ENCODE data around the gene AKT2. TPM values are rescaled to one million over a fixed set of nuclear protein-coding genes. Genes with fewer than 3 reads are reported as not detected.

Gene AKT2
- total RNA-seq, 3 donors from 2014 or later: 98.4 to 139 (median 103) TPM

DNA sequence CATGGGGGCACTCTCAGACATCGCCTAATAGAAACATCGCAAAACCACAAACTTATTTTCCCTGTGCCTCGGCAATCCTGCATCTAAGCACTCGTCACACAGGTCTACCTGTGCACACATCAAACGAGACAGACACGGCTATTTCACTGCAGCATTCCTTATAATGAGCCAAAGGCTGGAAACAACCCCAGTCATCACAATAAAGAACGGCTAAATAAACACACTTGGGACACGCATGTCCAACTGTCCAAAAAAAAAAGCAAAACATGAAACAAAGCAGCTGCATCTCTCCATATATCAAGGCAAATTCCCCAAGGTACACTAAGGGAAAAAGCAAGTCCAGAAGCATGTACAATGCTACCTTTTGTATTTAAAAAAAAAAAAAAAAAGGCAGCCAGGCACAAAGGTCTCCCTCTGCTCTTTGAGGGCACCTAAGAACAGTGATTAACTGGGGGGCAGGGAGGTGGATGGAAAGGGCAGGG, 31.5 kb downstream of the AKT2 start:
- DNase-seq (no peak), ATAC-seq (no peak)
- H3K4me1 ChIP-seq (ENCODE audit: low read depth): no peaks in the 10 kb centered on the region
- H3K36me3 ChIP-seq (ENCODE audit: low read depth): no peaks in the 10 kb centered on the region
- TF ChIP-seq, protein P1, sequence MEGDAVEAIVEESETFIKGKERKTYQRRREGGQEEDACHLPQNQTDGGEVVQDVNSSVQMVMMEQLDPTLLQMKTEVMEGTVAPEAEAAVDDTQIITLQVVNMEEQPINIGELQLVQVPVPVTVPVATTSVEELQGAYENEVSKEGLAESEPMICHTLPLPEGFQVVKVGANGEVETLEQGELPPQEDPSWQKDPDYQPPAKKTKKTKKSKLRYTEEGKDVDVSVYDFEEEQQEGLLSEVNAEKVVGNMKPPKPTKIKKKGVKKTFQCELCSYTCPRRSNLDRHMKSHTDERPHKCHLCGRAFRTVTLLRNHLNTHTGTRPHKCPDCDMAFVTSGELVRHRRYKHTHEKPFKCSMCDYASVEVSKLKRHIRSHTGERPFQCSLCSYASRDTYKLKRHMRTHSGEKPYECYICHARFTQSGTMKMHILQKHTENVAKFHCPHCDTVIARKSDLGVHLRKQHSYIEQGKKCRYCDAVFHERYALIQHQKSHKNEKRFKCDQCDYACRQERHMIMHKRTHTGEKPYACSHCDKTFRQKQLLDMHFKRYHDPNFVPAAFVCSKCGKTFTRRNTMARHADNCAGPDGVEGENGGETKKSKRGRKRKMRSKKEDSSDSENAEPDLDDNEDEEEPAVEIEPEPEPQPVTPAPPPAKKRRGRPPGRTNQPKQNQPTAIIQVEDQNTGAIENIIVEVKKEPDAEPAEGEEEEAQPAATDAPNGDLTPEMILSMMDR (IDR thresholded peaks at IDR 0.05): no peak
- intact Hi-C loops (cut with DNase I, micrococcal nuclease): no loop called here
- no peaks in the 10 kb centered on the region for H3K9me3 ChIP-seq
- H3K4me3 ChIP-seq: no peak overlapping the region

DNA sequence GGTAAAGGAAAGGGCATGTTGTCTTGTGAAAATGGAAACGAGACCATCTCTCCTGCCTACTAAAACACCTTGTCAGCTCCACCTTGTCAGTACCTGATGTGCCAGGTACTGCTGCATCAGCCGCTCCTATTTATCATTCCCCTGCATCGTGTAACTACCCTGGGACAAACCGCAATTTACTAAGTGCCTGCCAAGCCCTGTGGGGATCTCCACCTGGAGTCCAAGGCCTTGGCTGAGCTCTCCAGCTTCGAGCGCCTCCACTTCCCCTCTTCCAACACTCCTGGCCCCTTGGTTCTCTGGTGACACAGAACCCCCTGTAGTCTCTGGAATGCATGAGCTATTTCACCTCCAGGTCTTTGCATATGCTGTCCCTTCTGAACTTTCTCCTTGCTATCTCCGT, 32.8 kb downstream of the AKT2 start:
- Histone ChIP-seq H3K36me3 (ENCODE audit: low read depth) (no peaks in the 10 kb centered on the region), H3K4me3 (no peak overlapping the region), H3K4me1 (ENCODE audit: low read depth) (no peaks in the 10 kb centered on the region), H3K9me3 (no peaks in the 10 kb centered on the region)
- TF ChIP-seq, protein P1 (IDR thresholded peaks at IDR 0.05): no peak
- intact Hi-C loops (cut with DNase I, micrococcal nuclease): no loop called here
- no peak for DNase-seq
- no peak for ATAC-seq

DNA sequence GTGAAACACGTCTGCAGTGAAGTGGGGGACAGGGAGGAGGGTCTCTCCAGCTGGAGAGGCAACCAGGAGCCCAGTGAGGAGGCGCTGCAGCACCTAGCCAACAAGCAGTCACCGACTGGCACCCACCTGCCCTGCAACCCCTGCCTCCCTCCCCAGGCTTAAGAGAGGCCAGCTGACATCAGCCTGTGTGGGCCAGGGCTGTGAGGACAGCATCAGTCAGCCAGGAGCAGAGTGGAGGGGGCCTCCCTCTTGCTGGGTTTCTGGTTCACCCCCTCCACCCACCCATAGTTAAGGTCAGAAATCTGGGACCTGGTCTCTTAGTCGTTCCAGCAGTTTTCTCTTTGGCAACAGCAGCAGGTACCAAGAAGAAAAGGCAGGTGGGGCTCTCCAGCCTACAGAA, 33.2 kb downstream of the AKT2 start:
- intact Hi-C loops (cut with DNase I, micrococcal nuclease): no loop called here
- TF ChIP-seq, protein P1 (IDR thresholded peaks at IDR 0.05): no peak
- H3K9me3 ChIP-seq: no peaks in the 10 kb centered on the region
- DNase-seq (no peak), ATAC-seq (no peak)
- H3K4me3 ChIP-seq: no peak overlapping the region
- H3K36me3 ChIP-seq (ENCODE audit: low read depth): no peaks in the 10 kb centered on the region
- H3K4me1 ChIP-seq (ENCODE audit: low read depth): no peaks in the 10 kb centered on the region

DNA sequence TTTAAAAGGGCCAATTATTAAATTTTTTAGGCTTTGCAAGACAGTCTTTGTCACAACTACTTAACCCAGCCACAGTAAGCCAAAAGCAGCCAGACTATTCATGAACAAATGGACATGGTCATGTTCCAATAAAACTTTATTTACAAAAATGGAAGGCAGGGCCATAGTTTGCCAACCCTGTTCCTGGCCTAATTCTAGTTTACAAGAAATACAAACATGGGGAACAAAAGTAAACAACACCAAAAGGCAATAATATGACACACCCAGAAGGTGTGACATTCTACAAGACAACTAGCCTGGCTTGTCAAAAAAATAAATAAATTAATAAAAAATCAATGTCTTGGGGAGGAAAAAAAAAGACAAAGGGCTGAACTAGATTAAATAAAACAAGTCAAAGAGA, 33.9 kb downstream of the AKT2 start:
- H3K9me3 ChIP-seq: no peaks in the 10 kb centered on the region
- H3K36me3 ChIP-seq (ENCODE audit: low read depth): no peaks in the 10 kb centered on the region

DNA sequence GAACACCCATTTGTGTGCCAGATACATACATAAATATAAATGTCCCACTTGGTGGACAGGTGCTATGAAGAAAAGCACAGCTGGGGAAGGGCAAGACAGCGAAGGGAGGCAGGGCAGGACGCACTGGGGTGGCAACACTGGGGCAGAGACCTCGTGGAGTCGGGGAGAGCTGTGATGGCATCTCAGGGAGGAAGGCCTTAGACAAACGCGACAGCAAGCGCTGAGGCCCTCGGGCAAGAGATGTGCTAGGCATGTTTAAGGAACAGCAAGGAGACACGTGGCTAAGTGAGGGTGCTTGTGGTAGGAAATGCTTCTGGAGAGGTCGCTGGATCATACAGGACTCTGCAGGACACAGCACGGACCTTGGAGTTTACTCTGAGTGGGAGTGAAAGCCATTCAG, 35.4 kb downstream of the AKT2 start:
- DNase-seq: no peak
- Histone ChIP-seq H3K4me1 (ENCODE audit: low read depth) (no peaks in the 10 kb centered on the region), H3K36me3 (ENCODE audit: low read depth) (no peaks in the 10 kb centered on the region), H3K9me3 (no peaks in the 10 kb centered on the region), H3K4me3 (no peak overlapping the region)
- no peak for ATAC-seq
- intact Hi-C loops (cut with DNase I, micrococcal nuclease): no loop called here
- TF ChIP-seq, protein P1 (IDR thresholded peaks at IDR 0.05): no peak

More for the DNA sequence above, 33.9 kb downstream of the AKT2 start:
- no peak for DNase-seq
- Histone ChIP-seq H3K4me1 (ENCODE audit: low read depth) (no peaks in the 10 kb centered on the region), H3K4me3 (no peak overlapping the region)
- TF ChIP-seq, protein P1 (IDR thresholded peaks at IDR 0.05): no peak
- no peak for ATAC-seq
- intact Hi-C loops (cut with DNase I, micrococcal nuclease): no loop called here

DNA sequence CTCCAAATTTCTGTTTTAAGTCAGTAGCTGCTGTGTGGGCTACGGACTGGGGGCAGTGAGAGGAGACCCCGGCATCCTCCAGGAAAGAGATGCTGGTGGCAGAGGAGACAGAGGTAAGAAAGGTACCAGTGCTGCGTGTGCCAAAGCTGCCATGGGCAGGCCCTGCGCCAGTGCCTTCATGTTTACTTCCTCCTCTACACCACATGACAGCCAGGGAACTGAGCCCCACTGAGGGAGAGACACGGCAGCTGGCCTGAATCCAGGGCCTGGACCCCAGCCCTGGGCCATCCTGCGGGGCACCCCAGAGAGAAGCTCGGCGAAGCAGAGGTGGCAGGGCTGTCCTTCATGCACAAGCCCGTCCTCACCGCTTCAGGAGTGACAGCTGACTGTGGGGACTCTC, 35.9 kb downstream of the AKT2 start:
- intact Hi-C loops (cut with DNase I, micrococcal nuclease): no loop called here
- Histone ChIP-seq H3K9me3 (no peaks in the 10 kb centered on the region), H3K4me1 (ENCODE audit: low read depth) (no peaks in the 10 kb centered on the region), H3K36me3 (ENCODE audit: low read depth) (no peaks in the 10 kb centered on the region), H3K4me3 (no peak overlapping the region)
- ATAC-seq: no peak
- DNase-seq: no peak
- TF ChIP-seq, protein P1 (IDR thresholded peaks at IDR 0.05): no peak

Measured in mucosa of descending colon (tissue), 3 donors.